ENCODE results near the gene OLIG2.

- no peak for TF ChIP-seq CTCF (IDR thresholded peaks at IDR 0.05)
- TF ChIP-seq RAD21 (IDR thresholded peaks at IDR 0.05; ENCODE audit: low read length), result no peak
- TF ChIP-seq CHD2 (IDR thresholded peaks at IDR 0.05; ENCODE audit: low read length, partially characterized antibody), result no peak
- no peak for TF ChIP-seq FOXJ3 (CRISPR knock-in tag; IDR thresholded peaks at IDR 0.05)
- TF ChIP-seq POLR2AphosphoS5 (IDR thresholded peaks at IDR 0.05; ENCODE audit: low read depth, low read length), result no peak
- TF ChIP-seq EZH2phosphoT487 (IDR thresholded peaks at IDR 0.05; ENCODE audit: borderline replicate concordance, low read depth), result no peak
- TF ChIP-seq USF1 (IDR thresholded peaks at IDR 0.05; ENCODE audit: borderline replicate concordance, low read depth), result no peak
- no peak for TF ChIP-seq MAX (IDR thresholded peaks at IDR 0.05; ENCODE audit: low read depth)
- TF ChIP-seq SMC3 (IDR thresholded peaks at IDR 0.05; ENCODE audit: low read depth, low read length), result no peak
- no peak for TF ChIP-seq USF2 (IDR thresholded peaks at IDR 0.05; ENCODE audit: borderline replicate concordance, low read depth, low read length)
Measured at GRCh38 chr21:33051925-33052324, 26.2 kb downstream of the OLIG2 start.

Data from SK-N-SH (cell line).